Right lung (tissue), 5 donors: ENCODE data around the gene PIGQ. TPM values are rescaled to one million over a fixed set of nuclear protein-coding genes. Genes with fewer than 3 reads are reported as not detected.

Experiments
- DNase-seq, 2 donors: peaks; one replicate each; pipeline ENCODE4 v3.0.0-alpha.2; 2013
- polyA plus RNA-seq, 5 donors: library from polyadenylated mRNA; unstranded; fragments of 120-200 nt; gene quantifications; one replicate each; pipeline versions ENCODE4 v1.2.1 to v1.2.3, GENCODE V29; 2013; ENCODE audit warnings: inconsistent platforms in 1 of 5, low replicate concordance in 1 of 5; ENCODE audit not compliant: insufficient read length in 5 of 5, insufficient read depth in 1 of 5

PIGQ gene
- polyA plus RNA-seq, 5 donors = 28.8 to 48.1 (median 35.6) TPM

DNA sequence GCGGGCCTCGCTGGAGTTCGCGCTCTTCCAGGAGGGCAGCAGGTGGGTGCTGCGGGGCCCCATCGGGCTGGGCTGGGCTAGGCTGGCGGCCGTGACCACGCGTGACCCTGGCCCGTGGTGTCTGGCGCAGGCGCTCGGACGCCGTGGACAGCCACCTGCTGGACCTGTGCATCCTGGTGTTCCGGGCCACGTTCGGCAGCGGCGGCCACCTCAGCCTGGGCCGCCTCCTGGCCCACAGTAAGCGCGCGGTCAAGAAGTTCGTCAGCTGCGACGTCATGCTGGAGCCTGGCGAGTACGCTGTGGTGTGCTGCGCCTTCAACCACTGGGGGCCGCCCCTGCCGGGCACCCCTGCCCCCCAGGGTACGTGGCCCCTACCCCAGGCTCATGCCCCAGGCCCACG is 17.6 kb upstream of the PIGQ start:
- no peak for DNase-seq

DNA sequence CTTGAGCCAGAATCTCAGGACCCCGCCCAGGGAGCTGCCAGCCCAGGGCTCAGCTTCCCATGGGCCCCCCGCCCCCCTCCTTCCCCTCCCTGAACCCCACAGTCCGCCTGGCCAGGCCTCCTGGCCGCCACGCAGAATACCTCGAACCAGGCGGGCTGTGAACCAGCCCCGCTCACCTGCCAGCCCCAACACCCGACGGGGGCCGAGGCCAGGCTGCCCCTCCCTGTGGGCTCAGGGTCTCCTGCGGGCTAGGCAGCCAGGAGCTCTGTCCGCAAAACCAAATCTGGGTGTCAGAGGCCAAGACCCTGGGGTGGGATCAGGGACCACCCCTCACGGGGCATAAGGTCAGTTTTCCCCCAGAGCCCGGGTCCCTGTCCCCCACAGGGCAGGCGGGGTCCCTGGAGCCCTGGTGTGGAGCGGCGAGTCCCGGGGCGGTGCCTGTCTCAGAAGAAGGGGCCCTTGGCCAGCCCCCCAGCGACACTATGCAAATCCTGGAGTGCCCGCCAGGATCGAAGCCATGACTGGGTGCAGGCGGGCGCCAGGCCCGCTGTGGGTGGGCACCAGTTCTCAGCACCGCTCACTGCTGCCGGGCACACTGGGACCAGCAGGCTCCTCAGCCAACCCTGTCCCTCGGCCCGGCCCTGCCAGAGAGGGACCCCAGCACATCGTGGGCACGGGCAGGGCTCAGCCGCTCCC is 16.0 kb upstream of the PIGQ start:
- no peak for DNase-seq

DNA sequence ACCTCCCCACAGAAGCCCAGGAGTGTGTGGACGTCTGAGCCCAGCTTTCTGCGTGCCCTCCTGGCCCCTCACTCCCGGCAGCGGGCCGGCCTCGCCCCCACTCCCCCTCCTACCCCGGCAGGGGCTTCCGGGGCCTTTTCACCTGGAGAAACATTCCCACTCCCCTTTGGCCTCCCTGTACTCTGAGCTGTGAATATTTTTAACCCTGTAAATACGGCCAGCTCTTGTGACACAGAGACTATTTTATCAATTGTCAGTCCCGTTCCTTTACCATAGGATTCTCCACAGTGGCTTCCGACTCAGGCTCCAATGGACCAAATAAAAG is 15.5 kb upstream of the PIGQ start:
- DNase-seq = no peak

DNA sequence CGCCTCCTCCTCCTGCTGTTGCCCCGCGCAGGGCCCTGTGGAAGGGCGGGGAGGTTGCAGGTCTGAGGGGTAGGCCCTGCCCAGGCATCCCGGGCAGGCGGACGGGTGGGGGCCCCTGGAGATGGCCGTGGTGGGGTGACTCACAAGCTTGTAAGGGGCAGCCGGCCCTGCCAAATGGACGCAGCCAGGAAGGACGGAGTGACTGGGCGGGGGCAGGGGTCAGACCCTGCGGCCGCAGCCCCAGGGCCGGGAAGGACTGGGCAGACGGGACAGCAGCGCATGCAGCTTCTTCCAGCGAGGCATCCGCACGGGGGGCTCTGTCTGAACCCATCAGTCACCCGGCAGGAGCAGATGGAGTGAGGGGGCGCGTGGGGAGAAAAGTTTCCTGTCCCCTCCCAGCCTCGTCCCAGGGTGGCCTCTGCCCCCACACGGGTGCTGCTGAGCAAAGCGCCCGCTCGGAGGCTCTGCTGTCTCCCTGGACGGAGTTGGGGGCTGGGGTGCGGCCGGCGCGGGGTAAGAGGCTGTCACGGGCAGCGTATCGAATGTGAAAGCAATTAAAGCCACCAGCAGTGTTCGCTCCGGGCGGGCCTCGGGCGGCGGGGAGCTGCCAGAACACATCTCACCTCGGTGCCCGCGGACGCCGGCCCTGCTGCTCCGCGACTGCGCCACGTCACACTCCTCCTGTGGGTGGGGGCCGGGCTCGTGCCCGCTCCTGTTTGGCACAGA is 15.0 kb upstream of the PIGQ start:
- no peak for DNase-seq

DNA sequence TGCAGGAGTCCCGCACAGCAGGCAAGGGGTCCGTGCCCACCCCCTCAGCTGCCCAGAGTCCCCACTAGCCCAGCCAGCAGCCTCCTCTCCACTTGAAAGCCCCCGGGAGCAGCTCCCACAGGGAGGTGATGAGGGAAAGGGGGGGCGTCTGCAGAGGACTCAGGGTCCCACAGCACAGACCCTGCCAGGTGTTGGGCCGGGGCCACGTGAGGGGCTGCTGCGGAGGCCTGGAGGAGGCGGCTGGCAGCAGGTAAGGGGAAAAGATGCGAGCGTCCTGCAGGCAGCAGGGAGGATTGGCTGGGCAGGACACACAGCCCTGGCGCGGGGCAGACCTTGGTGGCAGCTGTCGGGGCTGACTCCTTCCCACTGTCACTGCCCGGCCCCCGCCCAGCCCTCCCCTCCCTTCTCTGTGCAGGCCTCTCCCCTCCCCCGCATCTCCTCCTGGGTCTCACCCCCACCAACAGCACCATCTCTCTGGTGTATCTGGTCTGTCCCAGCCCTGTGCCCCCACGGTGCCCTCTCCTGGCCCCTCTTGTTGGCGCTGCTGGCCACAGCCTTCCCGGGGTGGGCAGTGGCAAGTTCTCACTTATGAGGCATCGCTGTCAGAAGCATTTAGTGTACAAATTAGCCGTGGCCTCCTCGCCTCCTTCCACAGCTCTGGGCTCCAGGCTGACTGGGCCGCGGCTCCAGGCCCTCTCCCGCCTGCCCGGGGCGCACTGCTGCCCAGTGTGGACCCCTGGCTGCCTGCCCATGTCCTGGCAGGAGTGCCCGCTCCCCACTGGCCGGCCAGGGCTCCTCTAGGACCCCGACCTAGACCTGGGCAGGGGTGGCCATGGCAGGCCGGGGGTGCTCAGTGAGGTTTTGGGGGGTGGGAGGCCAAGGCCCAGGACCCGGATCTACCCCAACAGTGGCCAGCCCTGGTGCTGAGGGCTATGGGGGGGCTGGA is 14.0 kb upstream of the PIGQ start:
- no peak for DNase-seq

DNA sequence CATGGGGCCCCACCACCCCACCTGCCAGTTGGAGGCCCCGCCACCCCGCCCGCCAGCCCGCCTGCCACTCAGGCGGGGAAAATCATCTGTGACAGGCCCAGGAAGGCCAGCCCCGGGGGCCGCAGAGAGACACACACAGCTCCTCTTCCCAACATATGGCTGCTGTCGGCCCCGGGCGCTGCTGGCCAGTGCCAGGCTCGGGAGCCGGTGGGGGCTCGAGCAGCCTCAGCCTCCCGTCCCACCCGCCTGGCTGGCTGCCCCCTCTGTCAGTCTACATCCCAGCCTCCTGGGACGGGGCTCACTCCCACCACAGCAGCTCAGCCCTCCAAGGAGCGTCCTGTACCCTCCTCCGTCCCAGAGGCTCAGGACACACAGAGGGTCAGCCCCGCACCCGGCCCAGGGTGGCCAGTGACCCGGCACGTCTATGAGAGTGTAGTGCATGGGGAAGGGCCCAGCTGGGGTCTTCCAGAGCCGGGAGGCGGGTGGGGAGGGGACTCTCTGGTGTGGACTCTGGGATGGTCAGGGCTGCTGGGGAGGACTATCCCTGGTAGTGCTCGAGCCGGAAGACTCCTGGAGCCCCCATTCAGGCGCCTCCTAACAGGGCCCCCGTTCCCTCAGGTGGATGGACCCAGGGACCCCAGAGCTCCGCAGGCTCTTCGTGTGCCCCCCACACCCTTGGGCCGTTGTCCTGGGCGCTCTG is 13.1 kb upstream of the PIGQ start:
- DNase-seq = no peak

DNA sequence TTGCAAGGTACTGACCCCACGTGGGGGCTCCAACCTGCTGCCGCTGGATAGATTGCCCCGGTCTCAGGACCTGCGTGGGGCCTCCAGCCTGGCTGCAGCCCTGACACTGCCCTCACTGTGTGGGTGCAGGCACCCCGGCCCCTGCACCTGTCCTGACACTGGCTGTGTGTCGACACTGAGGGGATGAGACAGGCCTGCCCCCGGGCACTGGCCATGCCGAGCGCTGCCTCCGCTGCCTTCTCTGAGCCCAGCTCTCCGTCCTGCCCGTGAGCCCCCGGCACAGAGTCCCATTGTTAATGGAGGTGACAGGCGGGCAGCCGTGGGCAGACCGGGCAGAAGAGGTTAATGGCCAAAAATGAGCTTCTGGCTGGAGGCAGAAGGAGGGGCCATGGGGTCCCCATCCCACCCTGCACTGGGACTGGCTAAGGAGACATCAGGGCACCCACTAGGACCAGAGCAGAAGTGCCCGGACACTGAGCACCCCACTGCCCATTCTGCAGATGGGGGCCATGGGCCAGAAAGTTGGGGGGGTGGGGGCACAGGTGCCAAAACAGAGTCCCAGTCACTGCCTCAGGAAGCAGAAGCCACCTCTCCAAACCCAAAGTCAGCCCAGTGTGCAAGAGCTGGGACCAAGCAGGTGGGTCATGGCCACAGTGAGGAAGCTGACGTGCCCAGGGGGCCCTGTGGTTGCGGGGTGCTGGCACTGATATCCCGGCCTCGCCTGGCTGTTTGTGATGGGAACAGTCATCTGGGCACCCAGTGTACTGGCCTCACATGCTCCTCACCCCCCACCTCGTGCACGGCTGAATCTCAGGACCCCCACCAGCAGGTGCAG is 12.1 kb upstream of the PIGQ start:
- DNase-seq = no peak

DNA sequence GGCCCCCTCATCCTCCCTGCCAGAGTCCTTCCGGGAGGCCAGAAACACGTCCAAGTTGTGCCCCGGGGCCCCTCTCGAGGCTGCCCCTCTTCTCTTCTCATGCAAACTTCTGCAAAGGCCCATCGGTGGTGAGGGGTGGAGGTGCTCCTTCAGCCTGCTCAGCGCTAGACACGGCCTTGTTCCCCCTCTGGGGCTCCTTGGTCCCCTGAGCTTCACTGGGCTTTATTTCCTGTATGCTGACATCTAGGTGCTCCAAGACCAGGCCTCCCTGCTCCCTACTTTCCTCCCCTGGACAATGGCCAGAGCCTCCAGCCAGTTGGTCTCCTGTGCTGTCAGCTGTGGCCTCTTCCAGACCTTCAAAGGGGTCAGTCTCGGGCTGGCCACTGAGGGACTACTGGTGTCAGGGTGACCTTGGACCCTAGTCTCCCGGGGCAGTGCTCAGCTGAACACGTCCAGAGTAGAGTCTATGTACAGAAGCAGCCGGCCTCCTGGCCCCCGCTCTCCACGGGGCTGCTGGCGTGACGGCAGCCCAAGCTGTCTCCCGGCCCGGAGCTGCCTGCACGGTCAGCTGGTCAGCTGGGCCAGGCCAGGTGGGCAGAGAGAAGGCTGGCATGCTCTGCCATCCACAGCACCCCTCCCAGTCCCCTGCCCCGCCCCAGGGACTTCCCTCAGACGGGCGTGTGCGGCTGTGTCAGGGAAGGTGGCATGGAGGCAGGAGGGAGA is 11.3 kb upstream of the PIGQ start:
- no peak for DNase-seq

DNA sequence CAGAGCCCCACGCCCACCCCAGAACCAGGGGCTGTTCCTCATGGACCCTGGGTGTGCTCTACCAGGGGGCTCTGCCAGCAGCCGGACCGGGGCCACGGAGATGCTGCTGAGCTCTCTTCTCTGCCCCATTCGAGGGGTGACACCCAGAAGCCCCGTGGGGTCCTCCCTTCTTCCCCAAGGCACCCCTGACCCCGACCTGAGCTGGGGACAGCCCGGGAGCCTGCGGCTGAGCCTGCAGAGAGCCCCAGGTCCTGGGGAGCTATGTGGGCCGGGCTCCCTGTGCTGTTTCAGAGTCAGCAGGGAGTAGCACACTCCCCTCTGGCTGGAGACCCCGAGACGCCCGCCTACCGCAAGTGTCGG is 10.8 kb upstream of the PIGQ start:
- DNase-seq = no peak

DNA sequence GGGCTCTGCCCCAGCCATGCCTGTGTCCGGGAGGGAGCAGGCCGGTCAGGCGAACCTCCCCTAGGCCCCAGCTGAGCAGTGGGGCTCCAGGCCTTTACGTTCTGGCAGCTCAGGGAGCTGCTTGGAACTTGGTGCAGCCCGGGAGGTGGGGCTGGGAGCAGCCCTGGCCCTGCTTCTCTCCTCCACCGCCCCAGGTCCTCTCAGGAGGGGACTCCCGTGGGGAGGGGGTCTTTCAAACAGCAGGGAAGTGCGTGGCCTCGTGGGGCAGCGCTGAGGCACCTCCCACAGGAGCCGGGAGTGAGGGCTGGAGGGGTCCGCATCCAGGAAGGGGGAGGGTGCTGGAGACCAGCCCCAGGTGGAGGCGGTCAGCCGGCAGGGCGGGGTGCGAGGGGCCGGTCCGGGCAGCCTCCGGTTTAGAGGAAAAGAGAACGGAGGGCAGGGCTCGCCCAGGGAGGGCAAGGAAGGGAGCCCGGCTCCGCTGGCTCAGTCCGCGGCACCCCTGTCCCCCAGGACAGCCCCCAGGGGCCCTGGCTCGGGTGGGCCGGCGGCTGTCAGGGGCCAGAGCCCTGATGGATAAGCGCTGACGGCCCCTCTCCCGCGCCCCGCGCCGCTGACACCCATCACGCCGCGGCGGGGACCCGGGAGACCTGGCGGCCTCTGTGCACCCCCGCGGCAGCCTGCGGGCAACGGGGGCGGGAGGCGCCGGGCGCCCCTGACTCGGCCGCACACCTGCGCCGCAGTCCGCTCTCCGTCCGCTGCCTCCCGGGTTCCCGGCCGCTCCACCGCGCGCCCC is 10.2 kb upstream of the PIGQ start:
- DNase-seq = no peak

DNA sequence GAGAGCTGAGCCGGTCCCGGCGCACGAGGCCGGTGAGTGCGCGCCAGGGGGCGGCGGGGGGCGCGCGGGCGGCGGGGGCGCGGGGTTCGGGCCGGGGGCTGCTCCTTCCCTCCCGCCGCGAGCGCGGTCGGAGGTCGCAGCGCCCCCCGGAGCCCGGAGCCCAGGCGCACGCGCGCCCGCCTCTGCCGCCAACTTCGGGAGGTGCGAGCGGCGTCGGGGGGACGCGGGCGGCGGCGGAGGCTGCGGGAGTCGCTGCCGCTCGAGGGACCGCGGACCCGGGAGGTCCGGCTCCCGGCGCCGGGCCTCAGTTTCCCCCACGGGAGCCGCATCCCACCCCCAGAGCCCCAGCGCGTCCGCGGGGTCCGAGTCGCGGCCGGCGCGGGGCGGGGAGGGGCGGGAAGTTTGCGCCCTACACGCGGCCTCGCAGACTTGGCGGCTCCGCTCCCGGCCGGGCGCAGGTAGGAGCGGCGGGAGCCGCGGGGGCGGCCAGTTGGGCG is 9.5 kb upstream of the PIGQ start, which contains the start of gene PRR35:
Gene PRR35 (plus strand): TSS at position 191 of the 497 bp plus-strand sequence. CDS start 2,901 bp downstream, outside the sequence.
- DNase-seq = no peak

DNA sequence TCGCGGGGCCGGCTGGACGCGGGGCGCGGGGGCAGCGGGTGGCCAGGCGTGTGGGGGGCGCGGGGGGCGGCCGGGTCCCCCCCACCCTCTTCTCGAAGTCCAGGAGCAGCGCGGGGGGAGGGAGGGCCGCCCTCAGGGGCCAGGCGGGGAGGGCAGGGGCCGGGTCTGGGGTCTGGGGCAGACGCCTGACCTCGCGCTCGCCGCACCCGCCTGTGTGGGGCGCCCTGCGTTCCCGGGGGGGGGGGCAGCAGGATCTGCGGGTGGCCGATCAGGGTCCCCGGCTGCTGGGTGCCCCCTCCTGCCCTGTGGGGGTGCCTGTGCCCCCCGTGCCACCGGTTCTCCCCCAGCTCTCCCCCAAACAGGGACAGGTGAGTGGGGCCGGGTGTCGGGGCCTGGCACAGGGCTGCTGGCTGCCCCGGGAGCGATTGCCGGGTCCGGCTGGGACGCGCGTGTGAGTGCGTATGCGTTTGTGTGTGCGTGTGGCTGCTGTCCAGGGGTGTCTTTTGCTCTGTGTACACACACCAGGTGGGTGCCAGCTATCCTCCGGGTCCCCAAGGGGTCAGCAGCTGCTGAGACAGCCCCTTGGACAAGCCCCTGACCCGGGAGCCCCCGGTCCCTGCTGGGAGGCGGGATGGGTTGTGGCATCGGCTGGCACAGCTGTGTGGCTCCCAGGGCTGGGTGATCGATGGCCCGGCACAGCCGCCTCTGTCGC is 8.9 kb upstream of the PIGQ start:
- DNase-seq = no peak

DNA sequence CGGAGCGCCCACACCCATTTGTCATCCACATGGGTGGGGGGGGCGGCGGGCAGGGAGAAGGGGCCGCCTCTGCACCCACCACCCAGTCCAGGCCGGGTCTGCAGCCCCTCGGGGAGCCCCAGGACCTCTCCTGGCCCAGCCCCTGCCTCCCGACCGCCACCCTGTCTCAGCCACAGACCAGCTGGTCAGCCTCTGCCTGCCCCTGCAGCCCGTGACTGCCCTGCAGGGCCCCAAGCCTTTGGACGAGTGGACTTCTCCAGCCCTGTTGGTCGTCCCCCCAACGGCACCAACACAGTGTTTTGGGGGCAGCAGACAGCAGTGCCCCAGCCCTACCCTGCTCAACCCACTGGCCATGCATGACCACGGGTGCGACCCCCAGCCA is 8.4 kb upstream of the PIGQ start:
- DNase-seq = no peak

DNA sequence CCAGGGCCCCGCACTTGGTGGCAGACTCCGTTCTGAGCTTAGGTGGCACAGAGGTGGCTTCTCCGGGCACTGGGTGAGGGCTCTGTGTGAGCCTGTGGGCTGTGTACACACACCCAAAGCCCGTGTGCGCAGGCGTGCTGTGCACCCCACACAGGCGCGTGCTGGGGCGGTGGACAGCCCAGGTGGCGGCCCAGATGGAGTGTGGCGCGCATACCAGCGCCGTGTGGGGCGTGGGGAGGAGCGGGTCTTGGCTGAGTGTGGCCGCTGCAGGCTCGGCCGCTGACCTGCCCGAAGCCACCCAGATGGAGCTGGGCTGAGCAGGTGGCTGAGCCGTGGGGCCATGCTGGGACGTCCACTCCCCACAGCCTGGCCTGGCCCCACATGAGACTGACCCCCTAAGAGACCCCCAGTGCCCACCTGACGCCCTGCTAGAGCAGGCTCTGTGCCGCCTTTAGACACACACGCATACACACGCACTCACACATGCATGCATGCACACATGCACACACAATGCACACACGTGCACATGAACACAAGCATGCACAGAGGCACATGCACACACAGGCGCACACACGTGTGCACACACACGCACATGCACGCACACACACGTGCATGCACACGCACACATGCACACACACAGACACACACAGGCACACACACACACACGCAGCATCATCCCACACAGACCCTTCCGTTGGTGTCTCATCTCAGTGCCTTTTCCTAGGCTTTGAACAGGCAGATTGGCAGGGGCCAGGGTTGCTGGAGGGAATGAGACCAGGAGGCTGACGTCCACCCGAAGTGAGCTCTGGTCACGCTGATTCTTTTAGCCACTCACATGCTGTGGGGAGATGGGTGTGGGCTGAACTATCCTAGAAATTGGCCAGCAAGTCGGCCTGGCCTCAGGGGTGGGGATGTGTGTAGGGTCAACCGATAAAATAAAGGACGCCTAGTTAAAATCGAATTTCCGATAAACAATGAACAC is 7.5 kb upstream of the PIGQ start:
- DNase-seq = no peak

DNA sequence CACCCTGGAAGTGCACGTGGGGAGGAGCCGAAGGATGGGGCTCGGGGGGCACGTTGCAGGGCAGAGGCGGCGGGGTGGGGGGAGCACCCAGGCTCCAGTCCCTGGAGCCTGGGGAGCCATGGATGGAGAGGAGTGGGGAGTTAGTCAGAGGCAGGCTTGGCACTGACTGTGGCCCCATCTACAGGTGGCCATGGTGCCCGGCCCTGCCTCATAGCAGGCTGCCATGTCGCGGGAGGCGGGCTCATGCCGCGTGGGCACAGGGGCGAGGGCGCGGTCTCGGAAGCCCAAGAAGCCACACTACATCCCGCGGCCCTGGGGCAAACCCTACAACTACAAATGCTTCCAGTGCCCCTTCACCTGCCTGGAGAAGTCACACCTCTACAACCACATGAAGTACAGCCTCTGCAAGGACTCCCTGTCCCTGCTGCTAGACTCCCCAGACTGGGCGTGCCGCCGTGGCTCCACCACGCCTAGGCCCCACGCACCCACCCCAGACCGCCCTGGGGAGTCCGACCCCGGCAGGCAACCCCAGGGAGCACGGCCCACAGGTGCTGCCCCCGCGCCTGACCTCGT is 6.6 kb upstream of the PIGQ start:
- no peak for DNase-seq

DNA sequence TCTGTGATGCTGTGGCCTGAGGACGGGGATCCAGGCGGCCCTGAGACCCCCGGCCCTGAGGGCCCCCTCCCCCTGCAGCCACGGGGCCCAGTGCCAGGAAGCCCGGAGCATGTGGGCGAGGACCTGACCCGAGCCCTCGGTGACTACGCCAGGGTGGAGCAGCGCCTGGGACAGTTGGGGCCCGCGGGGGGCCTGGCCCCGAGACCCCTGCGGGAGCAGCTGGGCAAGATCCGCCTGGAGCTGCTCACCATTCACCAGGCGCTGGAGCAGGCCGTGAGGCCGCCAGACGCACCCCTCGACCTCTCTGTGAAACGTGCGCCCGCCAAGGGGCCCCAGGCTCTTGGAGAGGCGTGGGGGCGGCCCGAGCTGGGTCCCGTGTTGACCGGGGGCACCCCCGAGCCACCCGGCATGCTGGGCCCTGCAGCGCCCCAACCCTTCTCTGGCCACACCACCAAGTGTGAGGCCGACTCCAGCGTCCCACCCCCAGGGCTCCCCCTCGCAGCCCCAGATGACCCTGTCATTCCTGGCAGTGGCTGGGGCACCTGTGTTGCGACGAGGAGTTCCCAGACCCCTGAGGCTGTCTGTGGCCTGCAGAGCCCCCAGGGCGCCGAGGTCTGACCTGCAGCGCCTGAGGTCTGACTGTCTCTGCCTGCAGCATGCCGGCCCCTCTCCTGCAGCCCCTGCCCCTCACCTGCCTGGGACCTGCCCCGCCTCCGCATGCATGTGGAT is 4.9 kb upstream of the PIGQ start:
- no peak for DNase-seq
